Limb (tissue), 2 donors: ENCODE data around the gene NEUROD1.
"Not testable (repeated sequence)": the region's sequence is repeated elsewhere in the genome, so short reads cannot be mapped to it uniquely, and the experiment has no call there.

Experiments
- DNase-seq, 2 donors: peaks; one replicate each; pipeline ENCODE4 v3.0.0-alpha.2; 2016; ENCODE audit errors: extremely low spot score in 2 of 2

The NEUROD1 gene

DNA sequence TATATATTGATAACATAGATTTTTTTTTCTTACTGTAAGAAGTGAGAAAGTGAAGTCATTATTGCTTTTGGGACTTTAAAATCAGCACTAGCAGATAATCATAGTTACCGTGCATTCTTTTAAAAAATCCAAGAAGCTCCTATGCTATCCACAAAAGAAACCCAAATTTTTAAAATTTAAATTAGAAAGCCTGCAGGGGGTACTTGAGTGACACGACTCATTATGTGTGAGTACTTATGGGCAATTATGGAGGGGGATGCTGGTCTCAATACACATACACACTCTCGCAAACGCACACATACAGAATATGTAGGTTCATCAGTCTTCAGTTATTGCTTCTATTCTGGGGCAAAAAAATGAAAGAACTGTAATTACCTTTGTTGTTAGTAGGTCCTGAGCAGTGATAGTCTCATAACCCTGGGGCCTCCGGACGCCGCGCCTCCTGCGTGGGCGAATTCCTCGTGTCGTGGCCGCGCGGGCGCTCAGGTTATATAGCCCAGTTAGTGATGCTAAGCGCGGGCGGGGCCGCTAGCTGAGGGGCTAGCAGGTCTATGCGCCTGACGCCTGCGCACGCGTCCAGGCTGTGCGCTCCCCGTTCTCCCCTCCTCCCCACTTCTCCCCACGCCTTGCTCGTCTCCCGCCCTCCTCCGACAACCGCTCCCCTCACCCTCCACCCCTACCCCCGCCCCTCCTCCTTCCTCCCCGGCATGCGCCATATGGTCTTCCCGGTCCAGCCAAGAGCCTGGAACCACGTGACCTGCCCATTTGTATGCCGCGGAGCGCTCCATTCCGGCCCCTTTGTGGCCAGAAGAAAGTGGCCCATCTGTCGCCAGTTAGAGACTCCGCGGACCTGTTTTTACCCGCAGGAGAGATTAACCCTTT, at the start of gene NEUROD1:
Gene NEUROD1, minus strand, starts transcription at position 463 of the 882 bp plus-strand sequence. CDS start 1,657 bp downstream, outside the sequence.
- DNase-seq, result peak in 1 of 2 donors; percentile 81

DNA sequence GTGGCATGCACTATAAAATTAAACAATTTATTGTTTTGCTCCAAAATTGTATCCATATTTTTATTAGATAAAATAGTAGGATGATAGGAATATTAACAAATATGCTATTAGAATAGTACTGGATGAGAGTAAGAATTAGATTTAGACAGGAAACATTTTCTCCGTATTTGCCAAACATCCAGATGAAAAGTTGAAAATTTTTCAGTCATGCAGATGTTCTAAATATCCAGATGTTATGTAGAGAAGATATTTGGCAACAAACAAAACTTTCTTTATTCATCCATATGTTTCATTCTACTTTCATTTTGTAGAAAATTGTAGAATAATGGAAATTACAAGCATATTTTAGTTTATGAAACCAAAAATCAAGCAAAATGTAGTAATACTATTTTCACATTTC, 45.2 kb upstream of the NEUROD1 start:
- peak in 1 of 2 donors; percentile 15 for DNase-seq

DNA sequence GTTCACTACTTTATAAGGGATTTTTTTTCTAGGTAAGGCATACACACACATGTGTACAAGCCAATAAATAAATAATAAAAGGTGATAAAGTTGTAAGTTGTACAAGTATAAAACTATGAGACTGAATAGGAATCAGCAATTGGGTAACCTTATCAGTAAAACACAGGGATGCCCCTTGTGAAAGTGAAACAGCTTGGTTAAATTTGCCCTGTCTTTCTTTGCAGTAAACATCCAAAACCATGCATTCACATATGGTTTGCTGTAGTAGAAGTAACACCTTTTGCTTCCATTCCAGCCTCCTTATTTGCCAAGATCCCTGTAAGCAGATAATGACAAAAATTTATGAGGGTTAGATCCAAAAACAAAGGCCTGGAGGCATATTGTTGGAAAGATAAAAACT, 44.3 kb upstream of the NEUROD1 start:
- no peak for DNase-seq

DNA sequence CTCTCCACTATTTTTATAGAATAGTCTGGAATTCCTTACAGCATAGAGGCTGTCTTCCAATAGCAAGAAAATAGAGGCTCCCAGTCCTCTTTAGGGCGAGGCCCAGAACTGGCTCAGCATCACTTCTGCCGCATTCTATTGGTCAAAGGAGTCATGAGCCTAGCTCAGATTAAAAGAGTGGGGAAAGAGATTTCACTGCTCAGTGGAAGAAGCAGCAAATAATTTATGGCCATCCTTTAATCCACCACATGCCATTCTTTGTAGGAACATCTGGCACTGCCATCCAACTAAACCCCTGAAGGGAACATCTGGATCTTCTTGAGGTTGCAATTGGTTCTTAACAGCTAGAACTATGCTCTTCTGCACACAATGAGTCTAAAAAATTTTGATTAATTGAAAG, 43.4 kb upstream of the NEUROD1 start:
- DNase-seq, result peak in 1 of 2 donors; percentile 25

DNA sequence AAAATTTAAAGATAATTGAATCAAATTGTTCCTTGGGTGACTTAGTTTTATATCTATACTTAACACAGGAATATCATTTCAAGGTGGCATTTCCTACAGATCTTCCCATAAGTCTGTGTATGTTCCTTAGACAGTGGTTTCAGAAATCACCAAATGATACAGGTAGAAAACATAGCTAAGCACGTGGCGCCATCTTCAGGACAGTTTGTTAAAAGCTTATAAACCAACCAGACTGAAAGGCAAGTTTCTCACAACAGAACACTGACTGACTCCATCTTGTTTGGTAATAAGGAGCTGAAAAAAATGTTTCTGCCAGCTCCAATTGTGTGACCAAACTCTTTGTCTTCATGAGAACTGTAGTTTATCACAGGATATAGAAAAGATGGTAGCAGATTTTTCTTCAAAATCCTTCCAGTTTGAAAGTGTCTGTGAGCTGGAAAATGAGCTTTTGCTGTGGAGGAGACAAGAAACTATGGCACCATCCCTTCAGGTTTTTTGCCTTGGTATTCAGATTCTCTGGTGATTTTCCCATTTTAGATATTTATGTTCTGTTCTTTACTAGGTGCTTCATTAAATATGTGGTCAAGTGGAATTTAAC, 34.8 kb upstream of the NEUROD1 start:
- DNase-seq, result peak; percentile 78 to 86

DNA sequence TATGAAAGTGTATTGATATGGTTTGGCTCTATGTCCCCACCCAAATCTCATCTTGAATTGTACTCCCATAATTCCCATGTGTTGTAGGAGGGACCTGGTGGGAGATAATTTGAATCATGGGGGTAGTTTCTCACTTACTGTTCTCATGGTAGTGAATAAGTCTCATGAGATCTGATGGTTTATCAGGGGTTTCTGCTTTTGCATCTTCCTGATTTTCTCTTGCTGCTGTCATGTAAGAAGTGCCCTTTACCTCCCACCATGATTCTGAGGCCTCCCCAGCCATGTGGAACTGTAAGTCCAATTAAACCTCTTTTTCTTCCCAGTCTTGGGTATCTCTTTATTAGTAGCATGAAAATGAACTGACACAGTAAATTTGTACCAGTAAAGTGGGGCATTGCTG, 30.7 kb upstream of the NEUROD1 start:
- DNase-seq, result not testable (repeated sequence)

DNA sequence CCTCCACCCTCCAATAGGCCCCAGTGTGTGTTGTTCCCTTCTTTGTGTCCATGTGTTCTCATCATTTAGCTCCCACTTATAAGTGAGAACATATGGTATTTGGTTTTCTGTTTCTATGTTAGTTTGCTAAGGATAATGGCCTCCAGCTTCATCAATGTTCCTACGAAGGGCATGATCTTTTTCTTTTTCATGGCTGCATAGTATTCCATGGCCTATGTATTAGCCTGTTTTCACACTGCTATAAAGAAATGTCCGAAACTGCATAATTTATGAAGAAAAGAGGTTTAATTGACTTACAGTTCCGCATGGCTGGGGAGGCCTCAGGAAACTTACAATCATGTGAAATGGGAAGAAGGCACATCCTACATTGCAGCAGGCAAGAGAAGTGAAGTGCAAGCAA, 22.2 kb upstream of the NEUROD1 start:
- DNase-seq, result not testable (repeated sequence)

DNA sequence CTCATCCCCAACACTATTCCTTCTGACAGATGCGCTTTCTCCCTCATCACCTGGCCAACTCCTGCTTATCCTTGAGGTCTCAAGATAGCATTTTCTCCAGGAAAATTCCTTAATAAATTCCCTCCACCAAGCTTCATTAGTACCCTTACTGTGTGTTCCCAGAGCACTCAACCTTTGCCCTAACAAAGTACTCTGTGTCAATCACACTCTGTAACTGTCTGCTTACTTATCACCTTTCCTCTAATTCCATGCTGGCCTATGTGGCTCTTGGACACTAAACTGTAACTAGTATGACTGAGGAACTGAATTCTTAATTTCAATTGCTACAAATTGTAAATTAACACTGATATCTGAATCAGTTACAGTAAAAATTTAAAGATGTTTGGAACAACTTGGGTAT, 17.9 kb upstream of the NEUROD1 start:
- no peak for DNase-seq

DNA sequence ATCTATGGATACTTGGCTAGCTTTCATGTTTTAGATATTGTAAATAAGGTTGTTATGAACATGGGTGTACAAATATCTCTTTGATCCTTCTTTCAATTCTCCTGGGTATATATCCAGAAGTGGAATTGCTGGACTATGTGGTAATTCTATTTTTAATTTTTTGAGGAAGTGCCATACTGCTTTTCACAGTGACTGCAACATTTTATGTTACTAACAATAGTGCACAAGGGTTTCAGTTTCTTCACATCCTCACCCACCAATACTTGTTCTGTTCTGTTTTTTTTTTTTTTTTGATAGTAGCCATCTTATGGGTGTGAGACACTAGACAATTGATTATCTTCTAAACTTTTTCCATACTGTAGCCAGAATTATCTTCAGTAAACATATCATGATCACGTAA, 17.3 kb upstream of the NEUROD1 start:
- DNase-seq, result no peak

DNA sequence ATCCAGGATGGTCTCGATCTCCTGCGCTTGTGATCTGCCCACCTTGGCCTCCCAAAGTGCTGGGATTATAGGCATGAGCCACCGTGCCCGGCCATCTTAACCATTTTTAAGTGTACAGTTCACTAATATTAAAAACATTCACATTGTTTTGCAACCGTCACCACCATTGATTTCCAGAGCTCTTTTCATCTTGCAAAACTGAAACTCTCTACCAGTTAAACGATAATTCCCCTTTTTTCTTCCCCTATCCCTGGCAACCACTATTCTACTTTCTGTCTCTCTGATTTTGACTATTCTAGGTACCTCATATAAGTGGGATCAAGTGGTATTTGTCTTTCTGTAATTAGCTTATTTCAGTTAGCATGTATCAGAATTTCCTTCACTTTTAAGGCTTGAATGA, 16.8 kb upstream of the NEUROD1 start:
- no peak for DNase-seq

DNA sequence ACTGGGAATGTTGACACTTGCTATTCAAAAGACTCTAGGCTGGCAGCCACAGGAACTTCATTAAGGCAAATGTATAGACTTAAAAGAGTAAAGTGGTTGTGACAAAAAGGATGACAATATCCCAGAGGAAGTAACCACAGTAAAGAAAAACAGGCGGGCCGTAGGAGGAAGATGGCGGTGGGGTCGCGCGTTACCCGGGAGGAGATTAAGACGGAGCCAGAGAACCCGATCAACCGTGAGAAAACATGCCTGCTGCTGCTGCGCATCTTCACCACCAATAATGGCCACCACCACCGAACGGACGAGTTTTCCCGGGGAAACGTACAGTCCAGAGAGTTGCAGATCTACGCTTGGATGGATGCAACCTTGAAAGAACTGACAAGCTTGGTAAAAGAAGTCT, 14.0 kb upstream of the NEUROD1 start:
- DNase-seq, result no peak

DNA sequence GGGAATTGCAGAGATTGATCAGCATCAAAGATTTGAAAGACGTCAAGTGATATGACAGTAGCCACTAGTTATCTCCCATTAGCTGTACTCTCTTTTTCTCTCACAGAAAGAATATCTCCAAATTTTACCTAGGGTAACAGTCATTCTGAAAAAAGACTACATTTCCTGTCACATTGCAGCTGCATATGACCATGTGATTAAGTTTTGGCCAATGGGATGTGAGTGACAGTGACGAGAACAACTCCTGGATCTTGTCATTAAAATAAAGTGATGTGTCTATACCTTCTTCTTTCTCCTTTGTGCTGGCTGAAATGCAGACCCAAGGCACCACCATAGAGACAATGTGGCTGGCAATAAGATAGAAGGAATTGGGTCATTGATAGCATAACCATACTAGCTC, 10.5 kb upstream of the NEUROD1 start:
- DNase-seq, result no peak

DNA sequence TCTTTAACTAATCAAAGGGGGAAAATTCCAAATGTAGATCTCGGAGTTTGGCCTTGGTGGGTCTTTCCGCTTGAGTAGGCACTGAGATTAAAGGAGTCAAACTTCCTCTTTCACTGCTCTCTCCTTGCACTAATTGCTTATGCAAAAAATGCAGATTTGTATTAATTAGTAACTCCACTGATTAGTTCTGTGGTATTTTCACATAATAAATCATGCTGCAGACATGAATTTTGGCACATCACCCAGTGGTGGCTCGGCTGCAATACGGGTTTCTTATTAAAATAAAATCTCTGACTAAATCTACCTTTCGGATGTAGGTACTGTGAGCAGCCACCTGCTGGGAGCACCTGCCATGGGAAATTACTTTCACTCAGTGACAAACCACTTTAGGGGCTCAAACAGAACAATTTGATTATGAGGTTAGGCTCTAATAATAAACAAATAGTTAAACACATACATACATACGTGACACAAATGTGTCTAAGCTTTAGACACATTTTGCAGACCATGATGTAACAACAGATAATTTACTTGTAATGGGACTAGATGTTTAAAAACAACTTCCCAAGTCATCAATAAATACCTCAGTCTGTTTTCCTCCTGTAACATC, 6.4 kb upstream of the NEUROD1 start:
- DNase-seq, result no peak

DNA sequence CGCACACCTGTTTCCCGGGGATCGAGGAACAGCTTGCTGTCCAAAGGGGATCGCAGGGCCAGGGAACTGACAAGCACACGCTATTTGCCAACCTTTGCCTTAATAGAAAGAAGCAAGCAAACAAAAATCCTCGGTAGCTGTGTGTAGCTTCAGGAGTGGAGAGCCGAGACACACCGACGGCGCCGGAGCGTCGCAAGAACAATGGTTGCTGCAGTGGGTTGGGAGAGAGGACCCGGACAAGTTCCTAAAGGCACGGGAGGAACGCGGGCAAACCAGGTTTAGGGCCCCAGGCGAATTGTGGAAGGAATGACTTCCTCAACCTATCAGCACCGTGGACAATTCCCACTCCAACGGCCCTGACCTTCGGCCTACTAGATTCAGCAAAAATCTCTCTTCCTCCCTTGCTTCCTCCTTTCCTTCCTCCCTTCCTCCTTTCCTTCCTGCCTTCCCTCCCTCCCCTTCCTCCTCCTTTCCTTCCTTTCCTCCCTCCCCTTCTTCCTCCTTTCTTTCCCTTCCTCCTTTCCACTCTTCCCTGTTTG, 4.9 kb upstream of the NEUROD1 start:
- peak in 1 of 2 donors; percentile 46 for DNase-seq

DNA sequence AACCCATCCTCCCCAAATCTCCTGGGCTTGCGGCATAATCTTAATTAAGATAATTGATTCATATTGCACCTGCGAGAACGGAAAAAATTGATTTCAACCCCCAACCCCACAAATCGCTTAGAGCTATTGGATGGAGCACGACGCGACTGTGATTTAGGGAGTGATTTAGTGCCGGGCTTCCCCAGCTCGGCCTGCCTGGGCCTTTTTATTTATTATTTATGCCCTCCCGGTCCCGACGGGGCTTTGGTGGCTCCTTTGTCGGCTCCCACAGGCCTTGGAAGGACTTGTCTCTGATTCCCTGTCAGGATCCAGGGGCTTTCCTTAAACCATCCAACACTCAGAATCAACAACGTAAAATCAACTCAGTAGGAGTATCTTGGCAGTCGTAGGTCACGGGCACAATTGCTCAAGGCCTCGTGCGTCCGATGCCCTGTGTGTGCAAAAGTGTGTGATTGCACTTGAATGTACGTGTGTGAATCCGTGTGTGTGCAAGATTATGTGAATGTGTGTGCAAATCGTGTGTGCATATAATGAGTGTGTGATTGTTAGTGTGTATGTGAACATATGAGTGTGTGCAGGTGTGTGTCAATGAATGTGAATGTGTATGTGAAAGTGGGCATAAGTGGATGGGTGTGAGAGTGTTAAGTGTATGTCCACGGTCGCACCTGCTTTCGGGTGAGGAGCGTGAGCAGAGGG, 4.3 kb upstream of the NEUROD1 start:
- DNase-seq, result peak in 1 of 2 donors; percentile 42

DNA sequence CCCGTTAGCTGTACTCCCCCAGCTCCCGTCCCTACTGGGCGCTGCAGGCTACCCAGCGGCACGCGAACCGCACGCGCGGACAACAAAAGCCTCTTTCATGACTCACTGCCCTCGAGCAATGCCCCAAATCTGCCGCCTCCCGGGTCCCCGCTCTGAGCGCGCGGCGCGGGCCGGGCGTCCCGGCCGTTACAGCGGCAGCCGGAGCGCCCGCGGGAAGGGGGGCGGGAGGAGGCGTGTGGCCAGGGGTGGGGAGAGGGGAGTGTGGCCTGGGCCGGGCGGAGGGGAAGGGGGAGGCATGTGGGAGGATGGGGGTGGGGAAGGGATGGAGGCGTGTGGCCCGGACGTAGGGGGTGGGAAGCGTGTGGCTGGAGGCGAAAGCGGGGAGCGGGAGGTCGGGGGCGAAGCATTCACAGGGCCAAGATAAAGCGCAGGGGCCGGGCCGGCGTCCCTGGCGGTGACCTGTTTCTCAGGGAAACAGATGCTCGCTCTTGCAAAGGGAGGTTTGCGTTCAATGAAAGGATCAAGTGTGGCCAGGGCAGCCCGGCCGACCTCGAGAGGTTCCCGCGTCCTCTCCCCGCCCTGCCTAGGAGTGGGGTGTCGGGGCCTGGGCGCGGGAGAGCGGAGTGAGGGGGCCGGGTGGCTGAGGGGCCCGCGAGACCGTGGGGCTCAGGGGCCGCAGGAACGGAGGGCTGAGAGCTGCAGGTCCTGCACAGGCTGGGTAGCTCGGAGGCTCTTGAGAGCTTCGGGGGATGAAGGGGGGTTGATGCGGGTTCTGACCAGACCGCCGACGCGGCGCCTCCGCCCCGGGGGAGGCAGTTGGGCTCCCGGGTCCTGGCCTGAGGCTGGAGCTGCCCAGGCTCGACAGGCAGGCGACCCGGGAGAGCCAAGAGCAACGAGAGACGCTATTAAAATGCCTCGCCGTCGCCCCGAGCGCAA, 3.5 kb upstream of the NEUROD1 start:
- DNase-seq, result peak in 1 of 2 donors; percentile 48

DNA sequence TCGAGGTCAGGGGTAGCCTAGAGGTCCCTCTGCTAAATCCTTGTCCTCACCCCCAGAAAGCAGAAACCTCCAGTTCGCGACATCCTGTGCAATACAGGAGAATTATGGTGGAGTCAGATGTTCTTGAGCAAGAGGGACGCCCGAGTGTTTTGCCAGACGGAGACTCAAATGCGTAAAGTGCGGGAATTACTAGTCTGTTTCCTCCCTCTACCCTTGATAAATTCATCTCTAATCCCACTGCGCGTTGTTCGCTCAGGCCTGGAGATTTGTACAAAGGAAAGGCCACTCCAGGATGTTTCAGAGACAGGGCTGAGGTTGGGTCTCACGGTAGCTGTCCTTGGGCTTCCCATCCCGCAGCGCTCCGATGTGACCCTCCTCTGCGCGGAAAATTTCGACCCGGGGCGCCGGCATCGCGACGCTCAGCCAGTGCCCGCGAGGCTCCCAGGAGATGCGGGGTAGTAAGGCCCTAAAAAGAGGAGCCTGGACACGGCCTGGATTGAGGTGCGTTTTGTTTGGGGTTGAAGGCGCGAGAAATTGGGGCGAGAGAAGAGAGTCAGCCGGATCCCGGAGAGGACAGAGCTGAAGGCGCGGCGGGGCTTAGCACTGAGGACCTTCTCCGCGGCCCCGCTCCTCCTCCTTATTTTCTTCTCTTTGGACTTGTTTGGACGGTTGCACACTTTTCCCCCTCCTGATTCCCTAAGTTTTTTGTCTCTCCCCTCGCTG, 2.6 kb upstream of the NEUROD1 start:
- peak in 1 of 2 donors; percentile 39 for DNase-seq

DNA sequence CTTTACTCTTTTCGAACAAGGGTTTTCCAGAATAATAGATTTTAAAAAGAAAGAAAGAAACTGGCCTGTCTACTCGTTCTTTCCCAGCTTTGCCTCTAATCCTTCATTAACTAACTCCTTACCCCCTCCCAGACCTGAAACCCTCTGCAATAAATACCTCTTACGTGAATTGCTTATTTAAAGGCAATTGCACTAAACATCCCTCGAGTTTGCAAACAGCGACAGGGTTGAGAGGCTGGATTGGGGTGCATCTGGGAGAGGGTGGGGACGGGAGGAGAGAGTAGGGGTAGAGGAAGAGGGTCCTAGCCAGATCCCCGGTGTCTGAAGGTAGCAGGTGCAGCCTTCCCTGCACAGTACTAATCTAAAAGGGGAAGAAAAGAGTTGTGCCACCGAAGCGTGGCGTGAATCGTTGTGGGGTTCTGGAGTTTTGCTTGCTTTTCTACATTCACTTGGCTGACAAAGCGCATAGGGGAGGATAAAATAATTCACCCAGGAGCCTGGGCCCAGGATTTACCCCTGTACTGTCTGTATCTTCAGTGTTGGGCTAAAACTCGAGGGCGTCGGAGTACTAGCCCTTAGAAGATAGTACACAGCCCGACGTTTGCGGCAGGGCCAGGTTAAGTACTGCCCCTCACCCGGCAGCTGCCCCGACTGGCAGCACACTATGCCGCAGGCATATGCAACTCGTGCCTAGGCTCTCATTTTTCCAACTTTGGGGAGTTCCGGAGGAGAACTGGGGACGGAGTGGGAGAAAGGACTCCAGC, 1.9 kb upstream of the NEUROD1 start:
- no peak for DNase-seq
